NCI-H2107 treated with DMSO at 0.1 percent for 48 hours (cell line): ENCODE results near the gene CCRL2.

Source experiments
- DNase-seq: peaks from one replicate; lab custom pipeline; 2025; ENCODE audit not compliant: unreplicated experiment; lab: John Stamatoyannopoulos, UW

Gene CCRL2

GRCh38 chr3:46455231-46456115 is 48.4 kb downstream of the CCRL2 start:
- DNase-seq, result no peak

GRCh38 chr3:46456118-46456517 is 49.1 kb downstream of the CCRL2 start:
- no peak for DNase-seq
